GM12878 (cell line): ENCODE data around the gene RPRD2. TPM values are rescaled to one million over a fixed set of nuclear protein-coding genes. Genes with fewer than 3 reads are reported as not detected.

Experiments
- ATAC-seq: fragments of 200-7000 bp; cut with Tn5 transposase; 3 replicates; pipeline ENCODE4 v1.9.1; 2020; ENCODE audit warnings: mild to moderate bottlenecking, moderate library complexity
- BruUV-seq: library from RNA; stranded (reverse); fragments of 400-500 nt; replicated peaks from 2 replicates; lab custom pipeline; 2021; lab: Mats Ljungman, UMichigan
- CTCF ChIA-PET: fragments of 300-600 bp; sonication (Branson Sonifier 250); formaldehyde crosslinking; extraction: SDS; loops from one replicate; lab custom pipeline; 2021; ENCODE audit warnings: inconsistent platforms; lab: Yijun Ruan, JAX
- POLR2A ChIA-PET: fragments of 350-600 bp; formaldehyde crosslinking; extraction: SDS; loops from one replicate; lab custom pipeline; 2021; ENCODE audit warnings: inconsistent platforms; lab: Charles Lee
- RAD21 ChIA-PET: fragments of 300-600 bp; sonication (Branson Sonifier 250); formaldehyde crosslinking; loops from one replicate; lab custom pipeline; 2023; ENCODE audit warnings: antibody characterized with exemption; ENCODE audit not compliant: unreplicated experiment; lab: Charles Lee
- SMC1A ChIA-PET: fragments of 300-600 bp; sonication (Branson Sonifier 250); formaldehyde crosslinking; loops from one replicate; lab custom pipeline; 2023; ENCODE audit not compliant: unreplicated experiment, uncharacterized antibody; lab: Charles Lee
- DNase-seq: peaks from one replicate; pipeline ENCODE4 v3.0.0-alpha.2; 2011; ENCODE audit warnings: low read depth, low spot score
- FAIRE-seq: peaks from 3 replicates; lab custom pipeline; 2011; peaks lifted over from hg19 to GRCh38; lab: Jason Lieb, UNC
- H2AFZ ChIP-seq: 2 replicates; pipeline ENCODE4 v1.6.0; 2011; ENCODE audit warnings: low read depth, low read length, control low read depth; ENCODE audit not compliant: control insufficient read depth
- H3K27ac ChIP-seq: 2 replicates; pipeline ENCODE4 v1.5.1; 2011; ENCODE audit warnings: control low read depth; ENCODE audit not compliant: control insufficient read depth, insufficient read depth
- H3K27me3 ChIP-seq, 2 experiments: replicated peaks in 1 of 2; 2 replicates each; pipeline versions ENCODE4 v1.6.0 to v1.6.1; 2011; ENCODE audit warnings: low read length in 1 of 2; ENCODE audit not compliant: control insufficient read depth in 2 of 2, insufficient read depth in 2 of 2
- H3K36me3 ChIP-seq, 2 experiments: 2 replicates each; pipeline ENCODE4 v1.5.1; 2011; ENCODE audit warnings: low read length in 1 of 2; ENCODE audit not compliant: control insufficient read depth in 2 of 2, insufficient read depth in 2 of 2
- H3K4me1 ChIP-seq: 2 replicates; pipeline ENCODE4 v1.6.1; 2011; ENCODE audit warnings: mild to moderate bottlenecking, low read length, moderate library complexity, mixed read lengths; ENCODE audit not compliant: control insufficient read depth, insufficient read depth
- H3K4me2 ChIP-seq: 2 replicates; pipeline ENCODE4 v1.6.0; 2011; ENCODE audit warnings: control low read depth; ENCODE audit not compliant: control insufficient read depth, insufficient read depth
- H3K4me3 ChIP-seq: fragments of 200-600 bp; sonication (generic); 2 replicates; pipeline ENCODE4 v1.5.1; 2016
- H3K79me2 ChIP-seq: 2 replicates; pipeline ENCODE4 v1.6.0; 2011; ENCODE audit warnings: low read length; ENCODE audit not compliant: control insufficient read depth, insufficient read depth
- H3K9ac ChIP-seq: 2 replicates; pipeline ENCODE4 v1.8.0; 2011; ENCODE audit warnings: low read length, control low read depth, mixed read lengths; ENCODE audit not compliant: control insufficient read depth, insufficient read depth
- H3K9me3 ChIP-seq: replicated peaks from 3 replicates; pipeline ENCODE4 v1.5.1; 2011; ENCODE audit warnings: mild to moderate bottlenecking, low read length; ENCODE audit not compliant: control insufficient read depth, insufficient read depth
- H4K20me1 ChIP-seq: 2 replicates; pipeline ENCODE4 v1.6.0; 2011; ENCODE audit not compliant: control insufficient read depth, insufficient read depth
- CHD4 ChIP-seq: fragments of 200-600 bp; sonication (generic); IDR thresholded peaks from 2 replicates; pipeline ENCODE4 v1.6.1; 2016; ENCODE audit warnings: mild to moderate bottlenecking
- RAD21 ChIP-seq: IDR thresholded peaks from 2 replicates; pipeline ENCODE4 v1.6.1; 2011; ENCODE audit warnings: mild to moderate bottlenecking, low read depth, low read length, moderate library complexity; ENCODE audit not compliant: insufficient read depth
- RB1 ChIP-seq: fragments of 450-650 bp; formaldehyde crosslinking; IDR thresholded peaks from 2 replicates; pipeline ENCODE4 v1.6.1; 2017; ENCODE audit warnings: mild to moderate bottlenecking, borderline replicate concordance
- RCOR1 ChIP-seq: conservative IDR thresholded peaks from 2 replicates; pipeline ENCODE4 v1.6.1; 2012; ENCODE audit warnings: low read depth, low read length, improper control_type of control experiment
- RELB ChIP-seq: fragments of 450-650 bp; IDR thresholded peaks from 2 replicates; pipeline ENCODE4 v1.6.1; 2017; ENCODE audit warnings: low read depth, mild to moderate bottlenecking, moderate library complexity
- SMC3 ChIP-seq: IDR thresholded peaks from 2 replicates; pipeline ENCODE4 v1.6.1; 2011; ENCODE audit warnings: low read length, improper control_type of control experiment, borderline replicate concordance
- SPI1 ChIP-seq: IDR thresholded peaks from 2 replicates; pipeline ENCODE4 v1.6.1; 2011; ENCODE audit warnings: low read depth, mild to moderate bottlenecking, low read length, moderate library complexity, borderline replicate concordance; ENCODE audit not compliant: insufficient read depth
- YY1 ChIP-seq: IDR thresholded peaks from 2 replicates; pipeline ENCODE4 v1.6.1; 2011; ENCODE audit warnings: low read depth, mild to moderate bottlenecking, low read length
- ZZZ3 ChIP-seq: IDR thresholded peaks from 2 replicates; pipeline ENCODE4 v1.6.1; 2011; ENCODE audit warnings: low read depth; ENCODE audit not compliant: control insufficient read depth, insufficient read length
- WGBS: methylation state at CpG from one replicate; pipeline ENCODE4 v1.1.6; 2016; ENCODE audit warnings: low lambda C conversion rate; ENCODE audit not compliant: insufficient replicate concordance, insufficient coverage; ENCODE audit errors: missing lambda C conversion rate; 5-methylcytosine and 5-hydroxymethylcytosine counted together
- in situ Hi-C: fragments of 300-500 bp; cut with MboI; formaldehyde crosslinking; loops from 9 replicates; pipeline ENCODE4 v1.14.3; 2018; ENCODE audit warnings: mixed read lengths
- intact Hi-C: fragments of 100-400 bp; cut with micrococcal nuclease; formaldehyde crosslinking; loops from one replicate; pipeline ENCODE4 v1.14.2; 2022; ENCODE audit not compliant: unreplicated experiment
- polyA plus RNA-seq, 11 experiments: library from polyadenylated mRNA; depleted of rRNA in 4 of 11; unstranded in 6 of 11; stranded (reverse) in 5 of 11; fragments of >200 nt; fragmentation: Nextera tagmentation in 4 of 11; fragmentation: Illumina TruSeq in 1 of 11; extraction: Ambion mirVana in 4 of 11; extraction: Trizol in 1 of 11; gene quantifications; 1 replicate in 1 of 11; 2 replicates in 10 of 11; pipeline versions ENCODE4 v1.2.1 to v1.2.3, GENCODE V29; 2011 to 2016; ENCODE audit warnings: inconsistent platforms in 2 of 11, missing spikeins in 2 of 11, low read depth in 1 of 11
- total RNA-seq, 4 experiments: library from RNA; depleted of rRNA in 3 of 4; stranded (reverse); fragments of >200 nt in 3 of 4; fragmentation: Illumina TruSeq in 1 of 4; extraction: Trizol in 1 of 4; gene quantifications; 2 replicates each; pipeline versions ENCODE4 v1.2.1 to v1.2.3, GENCODE V29; 2013 to 2021
- TF ChIP-seq, protein P1 (sequence below): IDR thresholded peaks from 2 replicates; pipeline ENCODE4 v1.6.1; 2012; ENCODE audit warnings: low read depth, low read length, improper control_type of control experiment

The RPRD2 gene
- total and polyA plus RNA-seq, 10 of the 15 experiments (the other 5 are each of a cell fraction or from before 2014, with no cell fraction given) = 1.9 to 24.8 (median 13.3) TPM

GRCh38 chr1:150511985-150512660 lies 148.2 kb downstream of the RPRD2 start:
- BruUV-seq = no TSS peak
- in situ Hi-C loops (no loop called here), intact Hi-C loops (no loop called here)
- Histone ChIP-seq H4K20me1 (no peaks in the 10 kb centered on the region), H3K9me3 (no peaks in the 10 kb centered on the region), H2AFZ (no peak overlapping the region), H3K4me1 (peaks cover 19% of the 10 kb centered on the region), H3K27ac (no peak overlapping the region), H3K27me3 (no peaks in the 10 kb centered on the region), H3K9ac (no peak overlapping the region), H3K79me2 (no peaks in the 10 kb centered on the region), H3K4me3 (no peak overlapping the region), H3K36me3 (no peaks in the 10 kb centered on the region; a peak in 1 of 4 replicates), H3K4me2 (no peak overlapping the region)
- CTCF ChIA-PET = no interaction called here
- no peak for ATAC-seq
- 77% methylated on average over 16 of the region's 17 CpGs for WGBS
- SMC1A ChIA-PET = interaction anchor here (0.6 kb wide), 1 partner anchor 44 kb away, joined by 3 read pairs; no protein-coding TSS in a partner anchor
- DNase-seq = no peak
- TF ChIP-seq CHD4 (no peak), YY1 (no peak), RAD21 (no peak), RCOR1 (no peak), RB1 (no peak), SPI1 (no peak), ZZZ3 (no peak), RELB (no peak), SMC3 (no peak)
- TF ChIP-seq, protein P1, sequence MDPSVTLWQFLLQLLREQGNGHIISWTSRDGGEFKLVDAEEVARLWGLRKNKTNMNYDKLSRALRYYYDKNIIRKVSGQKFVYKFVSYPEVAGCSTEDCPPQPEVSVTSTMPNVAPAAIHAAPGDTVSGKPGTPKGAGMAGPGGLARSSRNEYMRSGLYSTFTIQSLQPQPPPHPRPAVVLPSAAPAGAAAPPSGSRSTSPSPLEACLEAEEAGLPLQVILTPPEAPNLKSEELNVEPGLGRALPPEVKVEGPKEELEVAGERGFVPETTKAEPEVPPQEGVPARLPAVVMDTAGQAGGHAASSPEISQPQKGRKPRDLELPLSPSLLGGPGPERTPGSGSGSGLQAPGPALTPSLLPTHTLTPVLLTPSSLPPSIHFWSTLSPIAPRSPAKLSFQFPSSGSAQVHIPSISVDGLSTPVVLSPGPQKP = no peak
- RAD21 ChIA-PET = no interaction called here
- POLR2A ChIA-PET = no interaction called here
- FAIRE-seq = no peak
